Measurements from ENCODE around the gene STYXL2. TPM values are rescaled to one million over a fixed set of nuclear protein-coding genes. Genes with fewer than 3 reads are reported as not detected.

The STYXL2 gene
- total RNA-seq, 1 donor from 2014 or later, result 1.9 TPM

DNA sequence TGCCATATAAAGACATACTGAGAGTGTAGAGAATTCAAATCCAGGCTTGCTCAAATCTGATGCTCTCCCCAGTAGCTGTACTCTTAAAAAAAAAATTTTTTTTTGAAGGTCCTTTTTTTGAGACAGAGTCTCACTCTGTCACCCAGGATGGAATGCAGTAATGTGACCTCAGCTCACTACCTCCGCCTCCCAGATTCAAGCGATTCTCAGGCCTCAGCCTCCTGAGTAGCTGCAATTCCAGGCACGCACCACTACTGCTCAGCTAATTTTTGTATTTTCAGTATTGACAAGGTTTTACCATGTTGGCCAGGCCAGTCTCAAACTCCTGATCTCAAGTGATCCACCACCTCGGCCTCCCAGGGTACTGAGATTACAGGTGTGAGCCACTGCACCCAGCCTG lies 28.7 kb downstream of the STYXL2 start:
- Mint-ChIP-seq H3K27me3 (ENCODE audit: unreplicated experiment) (peaks cover 7% of the 10 kb centered on the region), H3K36me3 (ENCODE audit: low read depth, unreplicated experiment) (peaks cover 14% of the 10 kb centered on the region), H3K4me3 (ENCODE audit: unreplicated experiment) (no peak overlapping the region), H3K27ac (ENCODE audit: unreplicated experiment) (no peak overlapping the region), H3K9me3 (ENCODE audit: unreplicated experiment) (no peaks in the 10 kb centered on the region), H3K4me1 (ENCODE audit: unreplicated experiment) (peaks cover 14% of the 10 kb centered on the region)
- no peak for DNase-seq (ENCODE audit: low spot score)
- TF ChIP-seq, protein P1, sequence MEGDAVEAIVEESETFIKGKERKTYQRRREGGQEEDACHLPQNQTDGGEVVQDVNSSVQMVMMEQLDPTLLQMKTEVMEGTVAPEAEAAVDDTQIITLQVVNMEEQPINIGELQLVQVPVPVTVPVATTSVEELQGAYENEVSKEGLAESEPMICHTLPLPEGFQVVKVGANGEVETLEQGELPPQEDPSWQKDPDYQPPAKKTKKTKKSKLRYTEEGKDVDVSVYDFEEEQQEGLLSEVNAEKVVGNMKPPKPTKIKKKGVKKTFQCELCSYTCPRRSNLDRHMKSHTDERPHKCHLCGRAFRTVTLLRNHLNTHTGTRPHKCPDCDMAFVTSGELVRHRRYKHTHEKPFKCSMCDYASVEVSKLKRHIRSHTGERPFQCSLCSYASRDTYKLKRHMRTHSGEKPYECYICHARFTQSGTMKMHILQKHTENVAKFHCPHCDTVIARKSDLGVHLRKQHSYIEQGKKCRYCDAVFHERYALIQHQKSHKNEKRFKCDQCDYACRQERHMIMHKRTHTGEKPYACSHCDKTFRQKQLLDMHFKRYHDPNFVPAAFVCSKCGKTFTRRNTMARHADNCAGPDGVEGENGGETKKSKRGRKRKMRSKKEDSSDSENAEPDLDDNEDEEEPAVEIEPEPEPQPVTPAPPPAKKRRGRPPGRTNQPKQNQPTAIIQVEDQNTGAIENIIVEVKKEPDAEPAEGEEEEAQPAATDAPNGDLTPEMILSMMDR (IDR thresholded peaks at IDR 0.05; ENCODE audit: unreplicated experiment), result no peak

DNA sequence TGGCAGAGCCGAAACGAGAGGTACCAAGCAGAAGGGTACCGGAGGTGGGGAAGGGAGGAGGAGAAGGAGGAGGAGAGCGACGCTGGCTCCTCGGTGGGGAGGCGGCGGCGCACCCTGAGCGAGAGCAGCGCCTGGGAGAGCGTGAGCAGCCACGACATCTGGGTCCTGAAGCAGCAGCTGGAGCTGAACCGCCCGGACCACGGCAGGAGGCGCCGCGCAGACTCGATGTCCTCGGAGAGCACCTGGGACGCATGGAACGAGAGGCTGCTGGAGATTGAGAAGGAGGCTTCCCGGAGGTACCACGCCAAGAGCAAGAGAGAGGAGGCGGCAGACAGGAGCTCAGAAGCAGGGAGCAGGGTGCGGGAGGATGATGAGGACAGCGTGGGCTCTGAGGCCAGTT lies 32.4 kb downstream of the STYXL2 start:
- peaks cover 7% of the 10 kb centered on the region for H3K27me3 Mint-ChIP-seq (ENCODE audit: unreplicated experiment)
- H3K4me3 Mint-ChIP-seq (ENCODE audit: unreplicated experiment), result no peak overlapping the region
- TF ChIP-seq, protein P1 (IDR thresholded peaks at IDR 0.05; ENCODE audit: unreplicated experiment), result no peak
- no peaks in the 10 kb centered on the region for H3K9me3 Mint-ChIP-seq (ENCODE audit: unreplicated experiment)
- no peak for DNase-seq (ENCODE audit: low spot score)
- H3K27ac Mint-ChIP-seq (ENCODE audit: unreplicated experiment), result no peak overlapping the region
- peaks cover 19% of the 10 kb centered on the region for H3K36me3 Mint-ChIP-seq (ENCODE audit: low read depth, unreplicated experiment)
- peaks cover 4% of the 10 kb centered on the region for H3K4me1 Mint-ChIP-seq (ENCODE audit: unreplicated experiment)

DNA sequence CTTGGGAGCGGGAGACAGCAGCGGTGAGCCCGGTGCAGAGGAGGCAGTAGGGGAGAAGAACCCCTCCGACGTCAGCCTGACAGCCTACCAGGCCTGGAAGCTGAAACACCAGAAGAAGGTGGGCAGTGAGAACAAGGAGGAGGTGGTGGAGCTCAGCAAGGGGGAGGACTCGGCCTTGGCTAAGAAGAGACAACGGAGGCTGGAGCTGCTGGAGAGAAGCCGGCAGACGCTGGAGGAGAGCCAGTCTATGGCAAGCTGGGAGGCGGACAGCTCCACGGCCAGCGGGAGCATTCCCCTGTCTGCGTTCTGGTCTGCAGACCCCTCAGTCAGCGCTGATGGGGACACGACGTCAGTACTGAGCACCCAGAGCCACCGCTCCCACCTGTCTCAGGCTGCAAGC lies 32.9 kb downstream of the STYXL2 start:
- TF ChIP-seq, protein P1 (IDR thresholded peaks at IDR 0.05; ENCODE audit: unreplicated experiment), result no peak
- Mint-ChIP-seq H3K36me3 (ENCODE audit: low read depth, unreplicated experiment) (peaks cover 19% of the 10 kb centered on the region), H3K9me3 (ENCODE audit: unreplicated experiment) (no peaks in the 10 kb centered on the region), H3K4me1 (ENCODE audit: unreplicated experiment) (peaks cover 7% of the 10 kb centered on the region), H3K4me3 (ENCODE audit: unreplicated experiment) (no peak overlapping the region), H3K27ac (ENCODE audit: unreplicated experiment) (no peak overlapping the region), H3K27me3 (ENCODE audit: unreplicated experiment) (peaks cover 7% of the 10 kb centered on the region)
- no peak for DNase-seq (ENCODE audit: low spot score)

DNA sequence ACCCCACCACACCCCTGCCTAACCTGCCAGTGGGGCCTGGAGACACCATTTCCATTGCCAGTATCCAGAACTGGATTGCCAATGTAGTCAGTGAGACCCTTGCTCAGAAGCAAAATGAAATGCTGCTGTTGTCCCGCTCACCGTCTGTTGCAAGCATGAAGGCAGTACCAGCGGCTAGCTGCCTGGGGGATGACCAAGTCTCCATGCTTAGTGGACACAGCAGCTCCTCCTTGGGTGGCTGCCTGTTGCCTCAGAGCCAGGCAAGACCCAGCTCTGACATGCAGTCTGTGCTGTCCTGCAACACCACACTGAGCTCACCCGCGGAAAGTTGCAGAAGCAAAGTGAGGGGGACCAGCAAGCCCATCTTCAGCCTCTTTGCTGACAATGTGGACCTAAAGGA lies 33.4 kb downstream of the STYXL2 start:
- H3K36me3 Mint-ChIP-seq (ENCODE audit: low read depth, unreplicated experiment), result peaks cover 19% of the 10 kb centered on the region
- no peak overlapping the region for H3K27ac Mint-ChIP-seq (ENCODE audit: unreplicated experiment)
- H3K9me3 Mint-ChIP-seq (ENCODE audit: unreplicated experiment), result no peaks in the 10 kb centered on the region

DNA sequence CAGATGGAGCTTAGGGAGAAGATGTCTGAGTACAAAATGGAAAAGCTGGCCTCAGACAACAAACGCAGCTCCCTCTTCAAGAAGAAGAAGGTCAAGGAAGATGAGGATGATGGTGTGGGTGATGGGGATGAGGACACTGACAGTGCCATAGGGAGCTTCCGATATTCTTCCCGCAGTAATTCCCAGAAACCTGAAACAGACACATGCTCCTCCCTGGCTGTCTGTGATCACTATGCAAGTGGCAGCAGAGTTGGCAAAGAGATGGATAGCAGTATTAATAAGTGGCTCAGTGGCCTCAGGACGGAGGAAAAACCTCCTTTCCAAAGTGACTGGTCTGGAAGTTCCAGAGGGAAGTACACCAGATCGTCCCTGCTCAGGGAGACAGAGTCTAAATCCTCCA lies 33.8 kb downstream of the STYXL2 start:
- Mint-ChIP-seq H3K27ac (ENCODE audit: unreplicated experiment) (no peak overlapping the region), H3K27me3 (ENCODE audit: unreplicated experiment) (peaks cover 7% of the 10 kb centered on the region), H3K9me3 (ENCODE audit: unreplicated experiment) (no peaks in the 10 kb centered on the region), H3K4me3 (ENCODE audit: unreplicated experiment) (no peak overlapping the region), H3K4me1 (ENCODE audit: unreplicated experiment) (peaks cover 11% of the 10 kb centered on the region), H3K36me3 (ENCODE audit: low read depth, unreplicated experiment) (peaks cover 19% of the 10 kb centered on the region)
- TF ChIP-seq, protein P1 (IDR thresholded peaks at IDR 0.05; ENCODE audit: unreplicated experiment), result no peak
- DNase-seq (ENCODE audit: low spot score), result no peak

More for the DNA sequence above, 33.4 kb downstream of the STYXL2 start:
- no peak for DNase-seq (ENCODE audit: low spot score)
- TF ChIP-seq, protein P1 (IDR thresholded peaks at IDR 0.05; ENCODE audit: unreplicated experiment), result no peak
- Mint-ChIP-seq H3K4me1 (ENCODE audit: unreplicated experiment) (peaks cover 10% of the 10 kb centered on the region), H3K27me3 (ENCODE audit: unreplicated experiment) (peaks cover 7% of the 10 kb centered on the region), H3K4me3 (ENCODE audit: unreplicated experiment) (no peak overlapping the region)
